HG03432 (cell line): Measurements from ENCODE around the gene SLC6A20.

Source experiments
- ATAC-seq: cut with Tn5 transposase; IDR thresholded peaks from one replicate; pipeline ENCODE4 v1.9.1; 2021; ENCODE audit warnings: mild to moderate bottlenecking, moderate library complexity; ENCODE audit not compliant: unreplicated experiment

Gene SLC6A20

GRCh38 chr3:45795882-45796765, at the start of gene SLC6A20:
Gene SLC6A20 (minus strand): TSS chr3:45796536. CDS start chr3:45796419, 117 bp downstream.
- no peak for ATAC-seq

GRCh38 chr3:45844616-45845015, 48.3 kb upstream of the SLC6A20 start:
- no peak for ATAC-seq

- ATAC-seq: no peak
These were observed 46.7 kb upstream of the SLC6A20 start for GRCh38 chr3:45842851-45843625.

DNA sequence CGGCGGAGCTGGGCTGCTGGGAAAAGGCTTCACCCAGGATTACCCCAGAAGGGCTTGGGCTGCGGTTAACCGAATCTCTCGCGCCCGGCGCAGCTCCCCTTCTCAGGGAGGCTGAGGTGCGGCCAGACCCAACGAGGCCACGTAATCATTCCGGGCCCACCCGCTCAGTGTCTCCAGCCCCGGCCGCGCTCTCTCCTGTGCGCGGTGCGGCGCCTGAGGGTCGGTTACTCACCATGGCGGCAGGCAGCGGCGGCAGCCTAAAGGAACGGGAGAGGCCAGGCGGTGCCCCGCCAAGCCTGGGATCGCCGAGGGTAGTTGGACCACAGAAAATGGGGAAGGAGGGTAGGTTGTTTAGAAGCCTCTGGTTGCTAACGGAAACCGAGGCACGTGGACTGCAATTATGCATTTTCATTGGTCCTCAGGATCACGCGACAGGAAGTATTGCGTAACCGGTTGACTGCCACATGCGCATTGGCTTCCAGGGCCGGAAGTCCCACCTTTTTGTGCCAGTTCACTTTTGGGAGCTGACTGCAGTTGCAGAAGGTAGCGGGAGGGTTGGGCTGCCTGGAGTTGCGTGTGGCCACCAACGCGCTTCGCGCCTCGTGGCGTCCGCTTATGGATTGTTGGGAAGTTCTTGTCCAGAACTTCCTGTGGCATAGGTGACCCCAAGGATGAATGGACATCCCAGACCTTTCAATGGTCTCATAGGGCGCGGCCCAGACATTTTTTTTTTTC, 45.6 kb upstream of the SLC6A20 start, which contains the start of gene LZTFL1:
TSS of gene LZTFL1 (minus strand) at position 363 of the 735 bp plus-strand sequence. CDS start at position 235, 128 bp downstream.
- ATAC-seq: peak; percentile 83

DNA sequence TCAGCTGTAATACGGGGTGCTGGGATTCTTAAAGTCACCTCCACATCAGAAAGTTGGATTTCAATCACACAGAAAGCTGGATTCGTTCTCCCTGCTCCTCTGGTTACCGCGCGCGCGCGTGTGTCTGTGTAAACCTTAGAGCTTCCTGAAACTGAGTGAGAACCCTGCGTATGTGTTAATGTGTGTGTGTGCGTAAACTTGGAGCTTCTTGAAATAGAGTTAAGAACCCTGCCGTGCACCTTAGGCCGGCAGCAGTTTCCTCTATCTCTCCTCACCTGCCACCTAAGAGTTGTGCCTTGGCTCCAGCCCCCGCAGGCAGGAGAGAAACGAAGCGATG, 45.1 kb upstream of the SLC6A20 start:
- peak; percentile 6 for ATAC-seq

- no peak for ATAC-seq
These were observed 42.1 kb upstream of the SLC6A20 start for GRCh38 chr3:45838466-45838865.

DNA sequence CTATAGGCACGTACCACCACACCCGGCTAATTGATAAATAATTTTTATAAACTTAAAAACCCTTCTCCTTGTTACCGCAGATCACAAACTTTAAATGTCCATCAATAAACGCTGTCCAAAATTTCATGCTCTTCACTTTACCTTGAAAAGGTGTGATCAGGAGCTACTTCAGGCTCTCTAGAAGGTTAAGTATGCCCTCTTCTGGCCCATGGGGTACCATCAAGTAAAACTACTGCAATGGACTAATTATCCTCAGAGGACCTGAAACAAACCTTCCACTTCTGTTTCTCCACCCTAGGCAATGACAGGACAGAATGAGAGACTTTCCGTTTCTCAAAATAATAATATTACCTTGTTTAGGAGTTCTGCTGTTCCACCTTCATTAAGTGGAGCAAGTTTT, 36.4 kb upstream of the SLC6A20 start:
- no peak for ATAC-seq

DNA sequence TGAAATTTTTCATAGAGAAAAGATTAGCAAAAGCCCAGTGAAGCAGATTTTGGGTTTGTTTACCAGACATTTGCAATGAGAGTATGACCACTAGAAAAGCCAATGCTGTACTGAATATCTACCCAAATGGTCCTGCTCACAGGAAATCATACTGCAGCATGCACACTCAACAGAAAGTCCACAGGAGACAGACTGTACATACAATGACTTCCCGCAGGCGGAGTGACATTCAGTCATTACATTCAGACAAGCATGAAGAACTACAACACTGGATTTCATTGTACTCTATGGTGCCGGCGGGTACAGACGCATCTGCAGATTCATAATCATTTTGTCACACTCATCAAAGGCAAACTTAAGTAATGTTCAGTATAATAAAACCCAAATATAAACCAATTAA, 33.8 kb upstream of the SLC6A20 start:
- ATAC-seq: no peak

GRCh38 chr3:45826908-45827307, 30.6 kb upstream of the SLC6A20 start:
- ATAC-seq: no peak

DNA sequence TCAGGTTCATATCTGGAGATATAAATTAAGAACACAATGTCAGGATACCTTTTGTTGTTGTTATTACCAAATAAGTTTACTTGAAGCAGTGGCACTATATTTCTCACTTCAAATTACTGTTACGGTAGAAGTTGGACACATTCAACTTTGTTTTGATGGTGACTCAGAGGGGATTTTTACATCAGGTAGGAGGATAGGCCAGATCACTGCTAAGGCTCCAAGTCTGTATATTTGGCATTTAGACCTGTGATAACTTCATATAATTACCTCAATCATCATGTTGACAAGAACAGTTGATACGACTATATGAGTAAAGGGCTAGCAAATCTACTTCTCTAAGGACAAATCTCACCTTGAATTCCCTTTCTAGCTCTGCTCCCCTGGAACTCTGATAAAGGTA, 30.0 kb upstream of the SLC6A20 start:
- ATAC-seq: no peak

GRCh38 chr3:45821127-45821526, 24.8 kb upstream of the SLC6A20 start:
- no peak for ATAC-seq

GRCh38 chr3:45819543-45819942, 23.2 kb upstream of the SLC6A20 start:
- no peak for ATAC-seq

- no peak for ATAC-seq
These were observed 21.6 kb upstream of the SLC6A20 start for GRCh38 chr3:45817831-45818522.

GRCh38 chr3:45816544-45816943, 20.2 kb upstream of the SLC6A20 start:
- ATAC-seq: no peak

- no peak for ATAC-seq
These were observed 18.0 kb upstream of the SLC6A20 start for GRCh38 chr3:45814322-45814721.

DNA sequence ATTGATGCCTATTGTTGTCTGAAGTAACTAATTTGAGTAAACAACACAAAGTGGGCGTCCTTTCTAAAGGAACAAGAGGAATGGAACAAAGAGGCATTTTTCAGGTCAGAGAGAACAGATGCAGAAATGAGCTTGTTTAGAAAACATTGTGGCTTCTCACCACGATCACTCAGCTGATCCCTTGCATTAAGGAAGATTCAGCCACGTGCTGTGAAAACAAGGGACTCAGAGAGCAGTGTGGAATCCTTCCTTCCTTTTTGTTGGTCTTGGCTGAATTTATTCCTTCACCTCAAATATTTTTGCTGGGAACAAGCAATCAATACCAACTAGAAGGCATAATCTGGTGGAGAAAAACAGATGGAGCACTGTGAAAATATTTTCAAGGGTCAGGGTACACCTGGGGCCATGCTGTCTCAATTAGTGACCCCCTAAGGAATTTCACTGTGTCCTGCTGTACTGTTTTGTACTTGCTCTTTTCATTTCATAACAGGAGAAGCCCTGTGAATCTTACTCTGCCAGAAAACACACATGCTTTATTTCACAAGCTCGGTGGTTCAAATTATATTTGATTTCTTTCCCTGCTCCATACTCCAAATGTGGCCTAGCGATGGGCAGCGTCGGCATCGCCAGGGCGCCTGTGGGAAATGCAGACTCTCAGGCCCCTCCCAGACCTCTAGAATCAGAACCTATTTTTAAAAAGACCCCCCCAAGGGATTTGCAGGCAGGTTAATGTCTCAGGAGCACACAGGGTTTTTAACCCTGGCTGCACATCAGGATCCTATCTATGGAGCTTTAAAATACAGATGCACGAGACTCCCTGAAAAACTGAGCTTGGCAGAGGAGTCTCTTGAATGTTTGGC, 11.6 kb upstream of the SLC6A20 start:
- no peak for ATAC-seq

- ATAC-seq: no peak
These were observed 10.8 kb upstream of the SLC6A20 start for GRCh38 chr3:45807133-45807532.

- no peak for ATAC-seq
These were observed 9.7 kb upstream of the SLC6A20 start for GRCh38 chr3:45806072-45806471.

DNA sequence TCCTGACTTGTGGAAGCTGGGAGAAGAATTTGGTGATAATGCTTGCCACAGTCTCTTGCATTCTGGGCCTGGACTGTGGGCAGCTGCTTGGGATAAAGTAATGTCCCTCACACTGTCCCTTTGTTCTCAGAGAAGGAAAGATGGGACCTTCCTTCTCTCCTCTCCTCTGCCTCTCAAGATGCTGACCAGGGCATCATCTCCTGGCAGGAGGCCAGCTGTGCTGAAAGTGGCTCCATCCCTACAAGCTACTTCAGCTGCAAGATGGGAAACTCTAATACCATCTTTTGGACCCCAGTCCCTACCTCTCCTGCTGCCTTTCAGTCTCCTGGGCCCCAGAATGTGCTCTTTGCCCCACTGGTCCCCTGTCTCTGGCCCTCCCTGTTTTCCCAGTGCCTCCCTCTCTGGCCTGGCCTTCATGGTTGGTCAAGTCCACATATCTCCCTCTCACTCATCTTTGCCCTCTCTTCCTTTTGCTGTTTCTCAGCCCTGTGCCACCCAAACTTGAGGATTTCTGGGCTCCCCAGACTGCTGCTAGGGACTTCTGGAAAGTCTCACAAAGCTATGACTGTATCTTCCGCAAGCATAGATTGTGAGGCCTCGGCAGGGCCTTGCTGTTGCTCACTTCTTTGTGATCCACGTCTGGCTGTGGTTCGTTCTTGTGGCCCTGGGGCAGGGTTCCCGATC, 7.1 kb upstream of the SLC6A20 start:
- no peak for ATAC-seq
